ENCODE measurements around the gene COQ10A.

Gene COQ10A

DNA sequence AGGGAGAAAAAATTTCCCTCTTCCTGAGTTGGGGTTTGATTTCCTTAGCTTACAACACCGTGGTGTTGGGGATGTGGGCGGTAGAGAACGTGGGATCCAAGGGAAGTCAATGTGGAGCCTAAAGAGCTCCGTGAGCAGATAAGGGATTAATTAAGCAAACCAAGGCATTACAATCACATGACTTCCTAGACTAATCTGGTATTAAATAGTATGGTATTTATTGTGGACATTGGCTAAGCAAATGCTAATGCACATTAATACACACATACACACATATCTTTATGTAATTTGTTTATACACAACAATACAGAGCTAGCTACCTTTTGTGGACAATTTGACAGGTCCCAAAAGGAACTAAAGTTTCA lies 44.2 kb upstream of the COQ10A start:
- peak overlapping the region; percentile 85 for H3K4me3 ChIP-seq (ENCODE audit: low read depth, low read length)
- TF ChIP-seq, protein P1, sequence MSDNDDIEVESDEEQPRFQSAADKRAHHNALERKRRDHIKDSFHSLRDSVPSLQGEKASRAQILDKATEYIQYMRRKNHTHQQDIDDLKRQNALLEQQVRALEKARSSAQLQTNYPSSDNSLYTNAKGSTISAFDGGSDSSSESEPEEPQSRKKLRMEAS (IDR thresholded peaks at IDR 0.05; ENCODE audit: low read depth, low read length) = no peak
- TF ChIP-seq MYC (IDR thresholded peaks at IDR 0.05; ENCODE audit: low read depth, low read length) (no peak), POLR2A (IDR thresholded peaks at IDR 0.05; ENCODE audit: extremely low read depth, insufficient read length) (no peak)
- TF ChIP-seq, protein P2, sequence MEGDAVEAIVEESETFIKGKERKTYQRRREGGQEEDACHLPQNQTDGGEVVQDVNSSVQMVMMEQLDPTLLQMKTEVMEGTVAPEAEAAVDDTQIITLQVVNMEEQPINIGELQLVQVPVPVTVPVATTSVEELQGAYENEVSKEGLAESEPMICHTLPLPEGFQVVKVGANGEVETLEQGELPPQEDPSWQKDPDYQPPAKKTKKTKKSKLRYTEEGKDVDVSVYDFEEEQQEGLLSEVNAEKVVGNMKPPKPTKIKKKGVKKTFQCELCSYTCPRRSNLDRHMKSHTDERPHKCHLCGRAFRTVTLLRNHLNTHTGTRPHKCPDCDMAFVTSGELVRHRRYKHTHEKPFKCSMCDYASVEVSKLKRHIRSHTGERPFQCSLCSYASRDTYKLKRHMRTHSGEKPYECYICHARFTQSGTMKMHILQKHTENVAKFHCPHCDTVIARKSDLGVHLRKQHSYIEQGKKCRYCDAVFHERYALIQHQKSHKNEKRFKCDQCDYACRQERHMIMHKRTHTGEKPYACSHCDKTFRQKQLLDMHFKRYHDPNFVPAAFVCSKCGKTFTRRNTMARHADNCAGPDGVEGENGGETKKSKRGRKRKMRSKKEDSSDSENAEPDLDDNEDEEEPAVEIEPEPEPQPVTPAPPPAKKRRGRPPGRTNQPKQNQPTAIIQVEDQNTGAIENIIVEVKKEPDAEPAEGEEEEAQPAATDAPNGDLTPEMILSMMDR (IDR thresholded peaks at IDR 0.05; ENCODE audit: low read depth, low read length) = no peak
- no peak for DNase-seq (ENCODE audit: low read depth)

DNA sequence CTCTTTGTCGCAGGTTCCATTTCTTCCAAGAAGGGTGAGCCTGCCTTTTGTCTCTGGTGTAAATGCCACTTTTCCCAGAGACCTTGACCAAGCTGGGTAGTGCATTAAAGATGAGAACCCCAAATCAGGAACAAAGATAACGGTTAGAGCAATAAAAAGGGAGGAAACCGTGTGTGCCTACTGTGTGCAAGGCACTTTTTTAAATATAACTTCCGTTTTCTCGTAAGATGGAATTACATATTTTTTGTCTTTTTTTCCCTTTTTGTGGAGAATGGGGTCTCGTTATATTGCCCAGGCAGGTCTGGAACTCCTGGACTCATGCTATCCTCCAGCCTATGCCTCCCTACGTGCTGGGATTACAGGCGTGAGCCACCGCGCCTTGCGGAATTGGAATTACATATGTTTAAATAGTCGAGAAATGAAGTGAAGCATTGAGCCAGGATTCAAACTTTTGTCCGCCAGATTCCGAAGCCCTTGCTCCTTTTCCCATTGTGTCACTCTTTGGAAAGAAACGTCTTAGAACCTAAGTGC lies 43.1 kb upstream of the COQ10A start:
- DNase-seq (ENCODE audit: low read depth) = no peak

DNA sequence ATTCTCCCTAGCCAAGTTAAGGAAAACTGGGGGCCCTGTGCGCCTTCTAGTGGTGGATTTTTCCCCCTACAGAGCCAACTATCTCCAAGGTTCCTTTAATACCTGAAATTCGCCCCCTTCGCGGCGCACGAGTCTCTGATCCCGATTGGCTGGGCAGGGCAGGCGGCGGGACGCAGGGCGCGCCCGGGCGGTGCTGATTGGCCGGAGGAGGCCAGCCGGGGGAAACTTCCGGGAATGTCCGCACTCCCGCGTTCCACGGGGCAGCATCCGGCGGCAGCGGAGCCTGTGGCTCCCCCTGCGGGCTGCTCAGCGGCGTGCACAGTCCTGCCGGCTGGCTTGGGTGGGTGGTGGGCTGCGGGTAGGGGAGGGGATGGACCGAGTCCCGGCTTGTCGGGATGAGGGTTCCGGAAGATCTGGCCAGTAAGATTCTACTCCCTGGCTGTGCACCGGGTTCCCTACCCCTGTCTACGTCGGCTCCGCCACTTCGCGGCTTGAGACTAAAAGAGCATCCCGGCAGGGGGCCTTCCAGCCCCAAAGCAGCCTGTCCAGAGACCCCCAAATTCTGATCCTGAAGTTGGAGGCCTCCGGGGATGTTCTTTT lies 42.5 kb upstream of the COQ10A start, which contains the start of gene NABP2:
Gene NABP2, plus strand, starts transcription at position 241 of the 600 bp plus-strand sequence. CDS start 515 bp downstream, outside the sequence.
- TF ChIP-seq, protein P1 (IDR thresholded peaks at IDR 0.05; ENCODE audit: low read depth, low read length) = peak; percentile 70
- TF ChIP-seq MYC (IDR thresholded peaks at IDR 0.05; ENCODE audit: low read depth, low read length) (peak; percentile 79), POLR2A (IDR thresholded peaks at IDR 0.05; ENCODE audit: extremely low read depth, insufficient read length) (no peak)
- TF ChIP-seq, protein P2 (IDR thresholded peaks at IDR 0.05; ENCODE audit: low read depth, low read length) = peak; percentile 66
- peak within 1 kb of the TSS; percentile 92 for H3K4me3 ChIP-seq (ENCODE audit: low read depth, low read length)
- DNase-seq (ENCODE audit: low read depth) = peak; percentile 99

More for the DNA sequence above, 43.1 kb upstream of the COQ10A start:
- peak overlapping the region; percentile 38 for H3K4me3 ChIP-seq (ENCODE audit: low read depth, low read length)
- TF ChIP-seq POLR2A (IDR thresholded peaks at IDR 0.05; ENCODE audit: extremely low read depth, insufficient read length) = no peak
- TF ChIP-seq, protein P2 (IDR thresholded peaks at IDR 0.05; ENCODE audit: low read depth, low read length) = no peak
- no peak for TF ChIP-seq MYC (IDR thresholded peaks at IDR 0.05; ENCODE audit: low read depth, low read length)
- TF ChIP-seq, protein P1 (IDR thresholded peaks at IDR 0.05; ENCODE audit: low read depth, low read length) = no peak

DNA sequence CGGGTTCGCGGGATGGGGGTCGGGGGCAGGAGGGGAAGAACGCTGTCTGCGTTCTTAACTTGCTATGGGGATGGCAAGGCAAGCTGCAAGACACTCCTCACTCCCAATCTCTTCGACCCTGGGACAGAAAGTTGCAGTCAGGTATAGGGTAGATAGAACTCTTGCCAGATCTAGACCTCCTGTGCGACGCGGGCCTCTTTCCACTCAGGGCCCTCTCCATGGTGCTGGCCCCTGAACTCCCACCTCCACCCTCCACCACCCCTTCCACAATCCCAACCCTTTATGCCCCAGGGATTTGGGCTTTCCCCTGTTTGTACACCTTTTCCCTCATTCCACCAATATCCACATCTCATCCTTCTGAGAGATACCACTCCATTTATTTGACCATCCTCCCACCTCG lies 41.8 kb upstream of the COQ10A start:
- peak overlapping the region; percentile 92 for H3K4me3 ChIP-seq (ENCODE audit: low read depth, low read length)
- TF ChIP-seq, protein P1 (IDR thresholded peaks at IDR 0.05; ENCODE audit: low read depth, low read length) = no peak
- TF ChIP-seq, protein P2 (IDR thresholded peaks at IDR 0.05; ENCODE audit: low read depth, low read length) = no peak
- TF ChIP-seq POLR2A (IDR thresholded peaks at IDR 0.05; ENCODE audit: extremely low read depth, insufficient read length) = no peak
- no peak for TF ChIP-seq MYC (IDR thresholded peaks at IDR 0.05; ENCODE audit: low read depth, low read length)
- DNase-seq (ENCODE audit: low read depth) = no peak

DNA sequence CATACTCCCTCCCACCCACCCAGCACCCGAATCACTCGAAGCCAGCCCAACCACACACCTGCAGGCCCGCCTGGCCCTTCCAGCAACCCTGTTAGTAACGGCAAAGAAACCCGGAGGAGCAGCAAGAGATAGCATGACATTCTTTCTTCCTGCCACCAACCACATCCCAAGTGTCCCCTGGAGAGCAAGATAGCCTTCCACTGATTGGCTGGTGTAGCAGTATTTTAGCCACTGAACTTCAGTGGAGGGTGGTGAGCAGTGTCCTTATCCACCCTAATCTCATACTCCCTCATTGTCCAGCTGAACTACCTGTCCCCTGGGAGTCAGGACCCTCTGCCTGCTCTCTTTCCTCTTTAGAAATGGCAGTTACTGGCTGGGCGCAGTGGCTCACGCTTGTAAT lies 37.7 kb upstream of the COQ10A start:
- H3K4me3 ChIP-seq (ENCODE audit: low read depth, low read length) = no peak overlapping the region
- peak; percentile 74 for DNase-seq (ENCODE audit: low read depth)
- TF ChIP-seq, protein P2 (IDR thresholded peaks at IDR 0.05; ENCODE audit: low read depth, low read length) = no peak
- TF ChIP-seq, protein P1 (IDR thresholded peaks at IDR 0.05; ENCODE audit: low read depth, low read length) = no peak
- no peak for TF ChIP-seq POLR2A (IDR thresholded peaks at IDR 0.05; ENCODE audit: extremely low read depth, insufficient read length)
- TF ChIP-seq MYC (IDR thresholded peaks at IDR 0.05; ENCODE audit: low read depth, low read length) = no peak

Measured in NB4 (cell line).